HG02885 (cell line): ENCODE data around the gene KCTD10.
"Not testable (repeated sequence)": the region's sequence is repeated elsewhere in the genome, so short reads cannot be mapped to it uniquely, and the experiment has no call there.

Source experiments
- ATAC-seq: cut with Tn5 transposase; IDR thresholded peaks from one replicate; pipeline ENCODE4 v1.9.1; 2021; ENCODE audit warnings: mild to moderate bottlenecking; ENCODE audit not compliant: unreplicated experiment, poor library complexity

The KCTD10 gene

GRCh38 chr12:109423392-109423791 lies 53.7 kb downstream of the KCTD10 start:
- no peak for ATAC-seq

GRCh38 chr12:109422251-109422650 lies 54.8 kb downstream of the KCTD10 start:
- no peak for ATAC-seq

GRCh38 chr12:109421355-109422087 lies 55.6 kb downstream of the KCTD10 start:
- no peak for ATAC-seq

GRCh38 chr12:109418848-109419480 lies 58.1 kb downstream of the KCTD10 start:
- no peak for ATAC-seq

- not testable (repeated sequence) for ATAC-seq
These were observed 71.0 kb downstream of the KCTD10 start for GRCh38 chr12:109406147-109406546.

GRCh38 chr12:109404841-109405240 lies 72.3 kb downstream of the KCTD10 start:
- not testable (repeated sequence) for ATAC-seq
